ENCODE measurements around the gene AIF1.

Gene AIF1

DNA sequence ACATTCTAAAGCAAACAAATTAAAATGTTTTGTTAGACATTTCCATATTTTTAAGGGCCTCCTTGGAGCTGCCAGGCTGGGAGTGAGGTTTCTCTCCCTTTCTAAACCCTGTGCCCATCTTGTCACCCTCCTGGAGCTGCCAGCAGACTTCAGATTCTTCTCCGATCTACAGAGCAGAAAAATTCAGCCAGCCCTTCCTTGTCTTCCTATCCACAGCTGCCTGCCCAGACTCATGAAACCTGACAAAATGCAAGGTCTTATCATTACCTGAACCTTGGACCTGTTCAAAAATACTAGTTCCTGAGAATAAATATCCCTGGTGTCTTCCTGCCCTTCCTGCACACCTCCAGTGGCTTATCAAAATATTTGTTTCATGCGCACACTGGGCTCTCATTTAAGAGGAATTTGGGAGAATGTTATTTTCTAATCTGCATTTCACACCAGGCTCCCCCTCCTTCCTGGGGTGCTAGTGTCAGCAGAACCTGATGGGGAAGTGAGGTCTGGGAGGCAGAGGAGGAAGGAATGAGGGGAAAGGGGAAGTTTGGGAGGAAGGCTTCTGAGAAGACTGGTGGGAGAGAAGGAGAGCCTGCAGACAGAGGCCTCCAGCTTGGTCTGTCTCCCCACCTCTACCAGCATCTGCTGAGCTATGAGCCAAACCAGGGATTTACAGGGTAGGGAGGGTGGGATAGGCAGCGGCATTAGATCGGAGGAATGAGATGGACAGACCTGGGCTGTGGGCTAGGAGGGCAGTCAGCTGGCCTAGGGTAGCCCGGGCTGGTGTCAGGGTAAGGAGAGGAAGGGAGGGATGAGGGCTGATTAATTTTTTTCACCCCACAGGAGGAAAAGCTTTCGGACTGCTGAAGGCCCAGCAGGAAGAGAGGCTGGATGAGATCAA is at the start of gene AIF1:
Gene AIF1, plus strand, starts transcription at position 551 of the 895 bp plus-strand sequence. Its CDS starts 96 bp downstream, at position 647.
- no peak for DNase-seq (ENCODE audit: extremely low read depth, low read depth)
- H3K4me3 ChIP-seq (replicated peaks; ENCODE audit: low read depth, low read length): no peak within 1 kb of the TSS
- TF ChIP-seq, protein P1, sequence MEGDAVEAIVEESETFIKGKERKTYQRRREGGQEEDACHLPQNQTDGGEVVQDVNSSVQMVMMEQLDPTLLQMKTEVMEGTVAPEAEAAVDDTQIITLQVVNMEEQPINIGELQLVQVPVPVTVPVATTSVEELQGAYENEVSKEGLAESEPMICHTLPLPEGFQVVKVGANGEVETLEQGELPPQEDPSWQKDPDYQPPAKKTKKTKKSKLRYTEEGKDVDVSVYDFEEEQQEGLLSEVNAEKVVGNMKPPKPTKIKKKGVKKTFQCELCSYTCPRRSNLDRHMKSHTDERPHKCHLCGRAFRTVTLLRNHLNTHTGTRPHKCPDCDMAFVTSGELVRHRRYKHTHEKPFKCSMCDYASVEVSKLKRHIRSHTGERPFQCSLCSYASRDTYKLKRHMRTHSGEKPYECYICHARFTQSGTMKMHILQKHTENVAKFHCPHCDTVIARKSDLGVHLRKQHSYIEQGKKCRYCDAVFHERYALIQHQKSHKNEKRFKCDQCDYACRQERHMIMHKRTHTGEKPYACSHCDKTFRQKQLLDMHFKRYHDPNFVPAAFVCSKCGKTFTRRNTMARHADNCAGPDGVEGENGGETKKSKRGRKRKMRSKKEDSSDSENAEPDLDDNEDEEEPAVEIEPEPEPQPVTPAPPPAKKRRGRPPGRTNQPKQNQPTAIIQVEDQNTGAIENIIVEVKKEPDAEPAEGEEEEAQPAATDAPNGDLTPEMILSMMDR (IDR thresholded peaks at IDR 0.05; ENCODE audit: low read depth, low read length, missing control alignments): no peak

DNA sequence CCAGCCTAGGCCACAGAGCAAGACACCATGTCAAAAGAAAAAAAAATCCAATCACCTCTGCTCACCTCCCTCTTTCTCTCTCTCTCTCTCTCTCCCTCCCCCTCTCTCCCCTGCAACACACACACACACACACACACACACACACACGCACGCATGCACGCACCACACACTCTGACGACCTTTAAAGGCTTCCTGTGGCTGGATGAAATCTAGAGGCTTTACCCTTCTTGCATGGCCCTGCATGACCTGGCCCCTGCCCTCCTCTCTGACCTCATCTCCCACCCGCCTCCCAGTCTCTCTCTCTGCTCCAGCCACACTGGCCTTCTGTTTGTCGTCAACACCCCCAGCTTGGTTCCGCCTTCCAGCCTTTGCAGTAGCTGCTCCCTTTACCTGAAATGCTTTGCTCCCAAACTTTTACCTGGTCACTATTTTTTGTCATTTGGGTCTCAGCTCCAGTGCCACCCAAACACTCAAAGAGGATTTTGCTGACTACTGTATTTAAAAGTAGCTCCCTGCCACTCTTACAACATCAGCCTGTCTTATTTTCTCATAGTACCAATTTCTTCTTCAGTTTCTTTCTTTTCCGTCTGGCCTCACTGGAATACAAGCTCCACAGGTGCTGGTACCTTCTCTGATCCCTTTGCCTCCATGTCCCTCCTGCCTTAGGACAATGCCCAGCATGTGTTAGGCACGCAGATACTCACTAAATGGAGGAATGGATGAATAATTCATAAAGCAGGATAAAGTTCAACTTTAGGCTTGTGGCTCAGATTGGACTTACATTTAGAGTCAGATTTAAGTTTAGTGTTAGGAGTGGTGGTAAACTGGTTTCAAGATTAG is 47.3 kb upstream of the AIF1 start:
- TF ChIP-seq, protein P1 (IDR thresholded peaks at IDR 0.05; ENCODE audit: low read depth, low read length, missing control alignments): no peak
- H3K4me3 ChIP-seq (replicated peaks; ENCODE audit: low read depth, low read length): no peak overlapping the region
- DNase-seq (ENCODE audit: extremely low read depth, low read depth): no peak

DNA sequence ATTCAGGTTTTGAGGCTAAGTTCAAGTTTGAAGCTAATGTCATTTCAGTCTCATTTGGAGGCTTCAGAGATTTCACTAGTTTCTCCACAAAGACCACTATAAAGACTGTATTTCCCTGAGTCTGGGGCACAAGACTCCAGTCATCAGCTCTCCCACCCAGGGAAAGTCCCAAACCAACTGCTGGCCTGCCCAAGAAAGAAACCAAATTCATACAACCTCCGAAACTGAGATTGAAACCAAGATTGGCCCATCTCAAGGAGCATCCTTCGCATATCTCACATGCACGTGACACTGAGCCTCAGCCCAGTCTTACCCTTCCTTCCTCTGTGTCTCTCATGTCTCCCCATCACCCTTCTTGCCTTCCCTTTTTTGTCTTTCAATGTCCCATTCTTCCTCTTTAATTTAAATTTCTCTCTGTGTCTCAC is 46.5 kb upstream of the AIF1 start:
- no peak for DNase-seq (ENCODE audit: extremely low read depth, low read depth)
- TF ChIP-seq, protein P1 (IDR thresholded peaks at IDR 0.05; ENCODE audit: low read depth, low read length, missing control alignments): no peak

DNA sequence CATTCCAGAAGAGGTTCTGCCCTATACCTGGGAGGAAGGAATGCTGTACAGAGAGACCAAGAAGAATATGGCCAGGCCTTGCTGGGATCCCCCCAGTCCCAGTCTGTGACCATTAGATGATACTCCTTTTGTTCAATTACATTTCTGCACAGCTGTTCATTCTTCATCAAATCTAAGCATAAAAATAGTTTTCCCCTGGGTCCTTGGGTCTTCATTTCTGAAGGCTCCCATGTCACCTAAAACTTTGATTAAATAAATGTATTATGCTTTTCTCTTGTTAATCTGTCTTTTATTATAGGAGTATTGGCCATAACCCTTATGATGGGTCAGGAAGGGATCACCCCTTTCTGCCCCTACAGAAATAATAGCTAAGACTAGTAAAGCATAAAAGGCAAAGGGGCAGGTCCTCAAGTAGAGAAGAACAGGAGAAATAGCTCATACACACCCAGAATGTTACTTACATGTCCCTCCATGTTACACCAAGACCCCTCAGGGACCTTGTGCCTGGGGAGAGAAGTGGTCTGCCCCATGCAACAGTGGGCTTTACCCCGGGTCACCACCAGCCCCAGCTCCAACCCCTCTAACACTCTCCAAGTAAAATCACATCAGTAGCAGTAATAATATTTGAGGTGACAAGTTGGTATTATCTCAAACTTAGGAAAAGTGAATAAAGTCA is 45.0 kb upstream of the AIF1 start:
- no peak for DNase-seq (ENCODE audit: extremely low read depth, low read depth)
- TF ChIP-seq, protein P1 (IDR thresholded peaks at IDR 0.05; ENCODE audit: low read depth, low read length, missing control alignments): no peak
- H3K4me3 ChIP-seq (replicated peaks; ENCODE audit: low read depth, low read length): no peak overlapping the region

More for the DNA sequence above, 46.5 kb upstream of the AIF1 start:
- no peak overlapping the region for H3K4me3 ChIP-seq (replicated peaks; ENCODE audit: low read depth, low read length)

DNA sequence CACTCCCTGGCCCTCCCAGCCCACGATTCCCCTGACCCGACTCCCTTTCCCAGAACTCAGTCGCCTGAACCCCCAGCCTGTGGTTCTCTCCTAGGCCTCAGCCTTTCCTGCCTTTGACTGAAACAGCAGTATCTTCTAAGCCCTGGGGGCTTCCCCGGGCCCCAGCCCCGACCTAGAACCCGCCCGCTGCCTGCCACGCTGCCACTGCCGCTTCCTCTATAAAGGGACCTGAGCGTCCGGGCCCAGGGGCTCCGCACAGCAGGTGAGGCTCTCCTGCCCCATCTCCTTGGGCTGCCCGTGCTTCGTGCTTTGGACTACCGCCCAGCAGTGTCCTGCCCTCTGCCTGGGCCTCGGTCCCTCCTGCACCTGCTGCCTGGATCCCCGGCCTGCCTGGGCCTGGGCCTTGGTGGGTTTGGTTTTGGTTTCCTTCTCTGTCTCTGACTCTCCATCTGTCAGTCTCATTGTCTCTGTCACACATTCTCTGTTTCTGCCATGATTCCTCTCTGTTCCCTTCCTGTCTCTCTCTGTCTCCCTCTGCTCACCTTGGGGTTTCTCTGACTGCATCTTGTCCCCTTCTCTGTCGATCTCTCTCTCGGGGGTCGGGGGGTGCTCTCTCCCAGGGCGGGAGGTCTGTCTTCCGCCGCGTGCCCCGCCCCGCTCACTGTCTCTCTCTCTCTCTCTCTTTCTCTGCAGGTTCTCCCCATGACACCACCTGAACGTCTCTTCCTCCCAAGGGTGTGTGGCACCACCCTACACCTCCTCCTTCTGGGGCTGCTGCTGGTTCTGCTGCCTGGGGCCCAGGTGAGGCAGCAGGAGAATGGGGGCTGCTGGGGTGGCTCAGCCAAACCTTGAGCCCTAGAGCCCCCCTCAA is 42.8 kb upstream of the AIF1 start, which contains the start of gene LTA:
Gene LTA, plus strand, starts transcription at position 249 of the 871 bp plus-strand sequence. Its CDS starts 454 bp downstream, at position 703.
- TF ChIP-seq, protein P1 (IDR thresholded peaks at IDR 0.05; ENCODE audit: low read depth, low read length, missing control alignments): no peak
- H3K4me3 ChIP-seq (replicated peaks; ENCODE audit: low read depth, low read length): no peak within 1 kb of the TSS
- no peak for DNase-seq (ENCODE audit: extremely low read depth, low read depth)
